HepG2 (cell line): ENCODE measurements around the gene LHFPL2. TPM values are rescaled to one million over a fixed set of nuclear protein-coding genes. Genes with fewer than 3 reads are reported as not detected.

Source experiments
- ATAC-seq: fragments of 200-7000 bp; cut with Tn5 transposase; 3 replicates; pipeline ENCODE4 v1.9.1; 2020; ENCODE audit warnings: mild to moderate bottlenecking, moderate library complexity
- BruUV-seq: library from RNA; stranded (reverse); fragments of 400-500 nt; replicated peaks from 2 replicates; lab custom pipeline; 2021; lab: Mats Ljungman, UMichigan
- CTCF ChIA-PET: fragments of 300-600 bp; formaldehyde crosslinking; extraction: SDS; loops from one replicate; lab custom pipeline; 2021; ENCODE audit warnings: low total read pairs, inconsistent platforms, low intra/inter-chr PET ratio; lab: Yijun Ruan, JAX
- POLR2A ChIA-PET: fragments of 350-600 bp; sonication (Branson Sonifier 250); formaldehyde crosslinking; loops from one replicate; lab custom pipeline; 2020; ENCODE audit warnings: antibody characterized with exemption, inconsistent platforms; lab: Yijun Ruan, JAX
- DNase-seq: peaks from one replicate; pipeline ENCODE4 v3.0.0-alpha.2; 2015; ENCODE audit warnings: low spot score
- FAIRE-seq: peaks from 3 replicates; lab custom pipeline; 2011; peaks lifted over from hg19 to GRCh38; lab: Jason Lieb, UNC
- H2AFZ ChIP-seq: one replicate; pipeline ENCODE4 v1.6.1; 2011; ENCODE audit warnings: low read length, inconsistent platforms
- H3K27ac ChIP-seq: fragments of 300-600 bp; 3 replicates; pipeline ENCODE4 v1.8.0; 2011; ENCODE audit warnings: mixed run types, mild to moderate bottlenecking, mixed read lengths, low read length, inconsistent platforms; ENCODE audit not compliant: insufficient read depth; ENCODE audit errors: extremely low read length
- H3K27me3 ChIP-seq, 2 experiments: fragments of 200-600 bp in 1 of 2; 2 replicates in 1 of 2; 3 replicates in 1 of 2; pipeline versions ENCODE4 v1.6.0 to v1.8.0; 2011; ENCODE audit warnings: low read length in 2 of 2, mild to moderate bottlenecking in 2 of 2, moderate library complexity in 2 of 2, inconsistent platforms in 1 of 2; ENCODE audit not compliant: insufficient read depth in 2 of 2, control insufficient read depth in 1 of 2
- H3K36me3 ChIP-seq, 2 experiments: fragments of 200-600 bp in 1 of 2; replicated peaks in 1 of 2; 2 replicates in 1 of 2; 3 replicates in 1 of 2; pipeline versions ENCODE4 v1.5.1 to v1.8.0; 2011; ENCODE audit warnings: low read length in 2 of 2, inconsistent platforms in 1 of 2; ENCODE audit not compliant: insufficient read depth in 2 of 2, control insufficient read depth in 1 of 2
- H3K4me1 ChIP-seq: 2 replicates; pipeline ENCODE4 v1.5.1; 2012; ENCODE audit warnings: low read length, inconsistent platforms; ENCODE audit not compliant: insufficient read depth
- H3K4me2 ChIP-seq: 2 replicates; pipeline ENCODE4 v1.6.0; 2011; ENCODE audit warnings: low read depth, low read length, inconsistent platforms
- H3K4me3 ChIP-seq, 3 experiments: fragments of 200-600 bp in 1 of 3; sonication (generic), shearing (Covaris generic) in 1 of 3; replicated peaks in 1 of 3; 2 replicates each; pipeline ENCODE4 v1.5.1; 2011 to 2016; ENCODE audit warnings: low read length in 3 of 3, inconsistent platforms in 2 of 3, low read depth in 2 of 3, mild to moderate bottlenecking in 2 of 3, control low read depth in 1 of 3, mixed read lengths in 1 of 3; ENCODE audit not compliant: insufficient read depth in 1 of 3
- H3K79me2 ChIP-seq: one replicate; pipeline ENCODE4 v1.6.1; 2011; ENCODE audit warnings: low read length, inconsistent platforms; ENCODE audit not compliant: insufficient read depth
- H3K9ac ChIP-seq: 2 replicates; pipeline ENCODE4 v1.6.0; 2011; ENCODE audit warnings: mild to moderate bottlenecking, low read depth, low read length, inconsistent platforms; ENCODE audit not compliant: insufficient read depth
- H3K9me3 ChIP-seq: 2 replicates; pipeline ENCODE4 v1.5.1; 2012; ENCODE audit warnings: mild to moderate bottlenecking, low read length
- H4K20me1 ChIP-seq: 2 replicates; pipeline ENCODE4 v1.6.0; 2011; ENCODE audit warnings: inconsistent platforms, mild to moderate bottlenecking, low read length, moderate library complexity; ENCODE audit not compliant: insufficient read depth
- RBM22 ChIP-seq: fragments of 200-400 bp; formaldehyde crosslinking; optimal IDR thresholded peaks from 2 replicates; pipeline ENCODE3; 2017; ENCODE audit warnings: mild to moderate bottlenecking, low read length, moderate library complexity
- WGBS: methylation state at CpG from one replicate; pipeline ENCODE4 v1.1.6; 2017; ENCODE audit warnings: low lambda C conversion rate; 5-methylcytosine and 5-hydroxymethylcytosine counted together
- in situ Hi-C: cut with HindIII; loops from 2 replicates; pipeline ENCODE4 v1.10.0; 2017; ENCODE audit warnings: low pct_unique_long_range_greater_than_20kb; ENCODE audit not compliant: extremely low pct_ligation_motif_present
- intact Hi-C: fragments of 100-400 bp; cut with micrococcal nuclease; formaldehyde crosslinking; loops from one replicate; pipeline ENCODE4 v1.10.0; 2022; ENCODE audit not compliant: unreplicated experiment
- polyA plus RNA-seq, 8 experiments: library from polyadenylated mRNA; depleted of rRNA in 3 of 8; stranded (reverse) in 7 of 8; unstranded in 1 of 8; fragments of >200 nt; fragmentation: Illumina TruSeq in 4 of 8; extraction: Trizol in 4 of 8; gene quantifications; 2 replicates each; pipeline versions ENCODE4 v1.2.1 to v1.2.3, GENCODE V29; 2011 to 2016; ENCODE audit warnings: low read depth in 4 of 8, missing spikeins in 1 of 8, mixed read lengths in 1 of 8; ENCODE audit not compliant: insufficient read depth in 1 of 8
- total RNA-seq, 5 experiments: library from RNA; depleted of rRNA; stranded (reverse); fragments of >200 nt; fragmentation: Illumina TruSeq; extraction: Trizol; gene quantifications; 2 replicates each; pipeline ENCODE4 v1.2.3, GENCODE V29; 2016; ENCODE audit warnings: low read depth in 1 of 5
- TF ChIP-seq, protein P1 (sequence below): sonication (generic); formaldehyde crosslinking; IDR thresholded peaks from 2 replicates; pipeline ENCODE4 v1.4.0; 2020; ENCODE audit warnings: missing genetic modification reagents

LHFPL2 gene
- total and polyA plus RNA-seq, 2 of the 13 experiments (the other 11 are each of a cell fraction or from before 2014, with no cell fraction given): 6.0 to 20.0 TPM

DNA sequence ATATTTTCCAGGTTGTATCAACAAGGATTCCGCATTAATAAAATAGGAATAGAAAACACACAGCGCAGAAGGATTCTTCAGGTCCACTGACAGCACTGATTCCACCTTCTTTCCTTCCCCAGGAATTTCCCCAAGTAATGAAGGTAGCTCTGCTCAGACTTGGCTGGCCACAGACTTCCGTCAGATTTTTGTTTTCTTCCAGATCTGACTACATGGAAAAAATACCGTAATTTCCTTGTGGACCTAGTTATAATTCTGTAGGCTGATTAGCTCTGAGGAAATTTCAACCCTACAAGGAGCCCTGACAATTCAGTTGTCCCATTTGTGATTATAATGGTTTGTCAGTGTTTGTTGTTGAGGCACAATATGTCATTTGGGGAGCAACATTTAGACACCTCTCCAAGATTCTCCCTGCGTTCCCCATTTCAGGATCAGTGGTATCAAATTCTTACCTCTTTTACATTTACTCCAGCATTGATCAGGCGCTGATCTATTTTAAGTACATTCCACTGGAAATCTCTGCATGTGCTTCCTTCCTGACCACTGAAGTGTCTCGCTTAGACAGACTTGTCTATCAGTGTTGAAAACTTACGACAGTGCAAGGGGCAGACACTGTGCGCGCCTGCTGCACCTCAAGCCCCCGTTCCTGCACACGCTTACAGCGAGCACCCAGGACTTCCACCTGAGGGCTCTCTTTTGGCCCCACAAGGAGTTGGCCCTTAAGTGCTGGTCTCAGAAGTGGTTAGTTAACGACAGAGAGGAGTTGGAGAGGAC is 94.8 kb downstream of the LHFPL2 start:
- H3K4me3 ChIP-seq: no peak overlapping the region
- in situ Hi-C loops: no loop called here
- intact Hi-C loops: no loop called here
- H2AFZ ChIP-seq: no peak overlapping the region
- H3K4me2 ChIP-seq: no peak overlapping the region
- H3K4me1 ChIP-seq: peaks cover 17% of the 10 kb centered on the region
- H3K79me2 ChIP-seq: peaks cover 8% of the 10 kb centered on the region
- ChIA-PET POLR2A (no interaction called here), CTCF (no interaction called here)
- no peak overlapping the region for H3K27ac ChIP-seq
- DNase-seq (no peak), ATAC-seq (no peak), FAIRE-seq (no peak)
- H3K36me3 ChIP-seq: peaks cover 5 to 13% of the 10 kb centered on the region in 2 experiments; a peak in 4 of 5 replicates
- no peaks in the 10 kb centered on the region for H3K27me3 ChIP-seq
- BruUV-seq: no TSS peak
- H4K20me1 ChIP-seq: no peaks in the 10 kb centered on the region
- TF ChIP-seq, protein P1, sequence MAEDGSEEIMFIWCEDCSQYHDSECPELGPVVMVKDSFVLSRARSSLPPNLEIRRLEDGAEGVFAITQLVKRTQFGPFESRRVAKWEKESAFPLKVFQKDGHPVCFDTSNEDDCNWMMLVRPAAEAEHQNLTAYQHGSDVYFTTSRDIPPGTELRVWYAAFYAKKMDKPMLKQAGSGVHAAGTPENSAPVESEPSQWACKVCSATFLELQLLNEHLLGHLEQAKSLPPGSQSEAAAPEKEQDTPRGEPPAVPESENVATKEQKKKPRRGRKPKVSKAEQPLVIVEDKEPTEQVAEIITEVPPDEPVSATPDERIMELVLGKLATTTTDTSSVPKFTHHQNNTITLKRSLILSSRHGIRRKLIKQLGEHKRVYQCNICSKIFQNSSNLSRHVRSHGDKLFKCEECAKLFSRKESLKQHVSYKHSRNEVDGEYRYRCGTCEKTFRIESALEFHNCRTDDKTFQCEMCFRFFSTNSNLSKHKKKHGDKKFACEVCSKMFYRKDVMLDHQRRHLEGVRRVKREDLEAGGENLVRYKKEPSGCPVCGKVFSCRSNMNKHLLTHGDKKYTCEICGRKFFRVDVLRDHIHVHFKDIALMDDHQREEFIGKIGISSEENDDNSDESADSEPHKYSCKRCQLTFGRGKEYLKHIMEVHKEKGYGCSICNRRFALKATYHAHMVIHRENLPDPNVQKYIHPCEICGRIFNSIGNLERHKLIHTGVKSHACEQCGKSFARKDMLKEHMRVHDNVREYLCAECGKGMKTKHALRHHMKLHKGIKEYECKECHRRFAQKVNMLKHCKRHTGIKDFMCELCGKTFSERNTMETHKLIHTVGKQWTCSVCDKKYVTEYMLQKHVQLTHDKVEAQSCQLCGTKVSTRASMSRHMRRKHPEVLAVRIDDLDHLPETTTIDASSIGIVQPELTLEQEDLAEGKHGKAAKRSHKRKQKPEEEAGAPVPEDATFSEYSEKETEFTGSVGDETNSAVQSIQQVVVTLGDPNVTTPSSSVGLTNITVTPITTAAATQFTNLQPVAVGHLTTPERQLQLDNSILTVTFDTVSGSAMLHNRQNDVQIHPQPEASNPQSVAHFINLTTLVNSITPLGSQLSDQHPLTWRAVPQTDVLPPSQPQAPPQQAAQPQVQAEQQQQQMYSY (CRISPR knock-in tag): no peak
- peak; percentile 50 for TF ChIP-seq RBM22
- WGBS: 94% methylated on average over 13 of the region's 14 CpGs
- no peak overlapping the region for H3K9ac ChIP-seq
- no peaks in the 10 kb centered on the region for H3K9me3 ChIP-seq
